K562 (cell line): ENCODE measurements around the gene CBFA2T3. TPM values are rescaled to one million over a fixed set of nuclear protein-coding genes. Genes with fewer than 3 reads are reported as not detected.

Experiments
- ATAC-seq: fragments of 200-7000 bp; cut with Tn5 transposase; 3 replicates; pipeline ENCODE4 v1.9.1; 2020; ENCODE audit warnings: moderate library complexity
- BruUV-seq: library from RNA; stranded (reverse); fragments of 400-500 nt; replicated peaks from 2 replicates; lab custom pipeline; 2021; lab: Mats Ljungman, UMichigan
- CTCF ChIA-PET: fragments of 300-600 bp; formaldehyde crosslinking; extraction: SDS; loops from one replicate; lab custom pipeline; 2021; ENCODE audit warnings: low intra/inter-chr PET ratio; lab: Yijun Ruan, JAX
- POLR2A ChIA-PET: fragments of 300-600, 350-650 bp; sonication (Branson Sonifier 250); formaldehyde crosslinking; extraction: SDS; loops from one replicate; lab custom pipeline; 2021; ENCODE audit warnings: antibody characterized with exemption, inconsistent platforms; lab: Yijun Ruan, JAX
- DNase-seq, 4 experiments: peaks; one replicate each; pipeline versions ENCODE4 v3.0.0 to v3.0.0-alpha.2; 2011 to 2018; ENCODE audit warnings: low spot score in 3 of 4, mixed read lengths in 3 of 4; ENCODE audit errors: extremely low read depth in 1 of 4
- FAIRE-seq: peaks from 2 replicates; lab custom pipeline; 2011; peaks lifted over from hg19 to GRCh38; lab: Jason Lieb, UNC
- H2AFZ ChIP-seq: 2 replicates; pipeline ENCODE4 v1.6.0; 2011; ENCODE audit warnings: low read depth, low read length, control low read depth, inconsistent platforms
- H3K27ac ChIP-seq: fragments of 200-600 bp; 3 replicates; pipeline ENCODE4 v1.8.0; 2011; ENCODE audit warnings: low read depth, mild to moderate bottlenecking, control low read depth, inconsistent platforms, low read length, moderate library complexity, mixed read lengths; ENCODE audit errors: extremely low read depth
- H3K27me3 ChIP-seq, 2 experiments: fragments of 300-600 bp in 1 of 2; 2 replicates in 1 of 2; 3 replicates in 1 of 2; pipeline versions ENCODE4 v1.6.0 to v1.8.0; 2011; ENCODE audit warnings: inconsistent platforms in 2 of 2, low read length in 2 of 2, mild to moderate bottlenecking in 1 of 2, mixed read lengths in 1 of 2, moderate library complexity in 1 of 2; ENCODE audit not compliant: control insufficient read depth in 2 of 2, insufficient read depth in 2 of 2
- H3K36me3 ChIP-seq: fragments of 300-600 bp; 3 replicates; pipeline ENCODE4 v1.8.0; 2011; ENCODE audit warnings: mild to moderate bottlenecking, low read length, inconsistent platforms; ENCODE audit not compliant: control insufficient read depth, insufficient read depth
- H3K4me1 ChIP-seq, 2 experiments: fragments of 200-600 bp in 1 of 2; replicated peaks in 1 of 2; 2 replicates in 1 of 2; 3 replicates in 1 of 2; pipeline versions ENCODE4 v1.5.1 to v1.8.0; 2011; ENCODE audit warnings: inconsistent platforms in 2 of 2, low read length in 2 of 2, mild to moderate bottlenecking in 1 of 2, mixed read lengths in 1 of 2, moderate library complexity in 1 of 2; ENCODE audit not compliant: control insufficient read depth in 2 of 2, insufficient read depth in 2 of 2
- H3K4me2 ChIP-seq: 2 replicates; pipeline ENCODE4 v1.6.1; 2011; ENCODE audit warnings: low read length, control low read depth, inconsistent platforms, mixed read lengths; ENCODE audit not compliant: insufficient read depth
- H3K4me3 ChIP-seq: fragments of 200-600 bp; sonication (generic), shearing (Covaris generic); 2 replicates; pipeline ENCODE4 v1.5.1; 2016; ENCODE audit warnings: control low read depth, inconsistent platforms
- H3K79me2 ChIP-seq: fragments of 200-600 bp; 3 replicates; pipeline ENCODE4 v1.8.0; 2011; ENCODE audit warnings: low read length, inconsistent platforms; ENCODE audit not compliant: control insufficient read depth, insufficient read depth
- H3K9ac ChIP-seq, 2 experiments: 2 replicates each; pipeline versions ENCODE4 v1.6.0 to v1.6.1; 2011; ENCODE audit warnings: low read depth in 2 of 2, low read length in 2 of 2, control low read depth in 1 of 2, inconsistent platforms in 1 of 2, mild to moderate bottlenecking in 1 of 2, mixed read lengths in 1 of 2; ENCODE audit not compliant: insufficient read depth in 1 of 2
- H3K9me1 ChIP-seq: one replicate; pipeline ENCODE4 v1.6.0; 2011; ENCODE audit warnings: inconsistent platforms, mild to moderate bottlenecking, low read length, moderate library complexity; ENCODE audit not compliant: control insufficient read depth, insufficient read depth
- H3K9me3 ChIP-seq: replicated peaks from 2 replicates; pipeline ENCODE4 v1.5.1; 2011; ENCODE audit warnings: low read depth, low read length, inconsistent platforms; ENCODE audit not compliant: control insufficient read depth, insufficient read depth
- H4K20me1 ChIP-seq: replicated peaks from 2 replicates; pipeline ENCODE4 v1.6.1; 2011; ENCODE audit warnings: low read length, inconsistent platforms, mixed read lengths; ENCODE audit not compliant: control insufficient read depth, insufficient read depth
- GATAD2A ChIP-seq: fragments of 450-650 bp; IDR thresholded peaks from 2 replicates; pipeline ENCODE4 v1.6.1; 2017
- ZBTB7A ChIP-seq: IDR thresholded peaks from 2 replicates; pipeline ENCODE4 v1.6.1; 2011; ENCODE audit warnings: low read depth, mild to moderate bottlenecking, low read length, moderate library complexity, borderline replicate concordance; ENCODE audit not compliant: control insufficient read depth
- WGBS: fragments of 100-300 bp; shearing (Covaris generic); methylation state at CpG from one replicate; pipeline ENCODE4 v1.1.6; 2016; ENCODE audit warnings: low coverage, mixed read lengths; ENCODE audit not compliant: insufficient coverage; ENCODE audit errors: missing lambda C conversion rate; 5-methylcytosine and 5-hydroxymethylcytosine counted together
- in situ Hi-C: fragments of 300-500 bp; cut with MboI; formaldehyde crosslinking; loops from 4 replicates; pipeline ENCODE4 v1.15.0; 2018; ENCODE audit warnings: inconsistent platforms, mixed read lengths
- intact Hi-C: fragments of 100-400 bp; cut with micrococcal nuclease; formaldehyde crosslinking; loops from 2 replicates; pipeline ENCODE4 v1.14.2; 2022
- polyA plus RNA-seq, 8 experiments: library from polyadenylated mRNA; depleted of rRNA in 4 of 8; stranded (reverse) in 5 of 8; unstranded in 3 of 8; fragments of >200 nt; fragmentation: Nextera tagmentation in 2 of 8; fragmentation: Illumina TruSeq in 1 of 8; extraction: Ambion mirVana in 2 of 8; extraction: Trizol in 1 of 8; gene quantifications; 2 replicates each; pipeline versions ENCODE4 v1.2.1 to v1.2.3, GENCODE V29; 2011 to 2014; ENCODE audit warnings: inconsistent platforms in 1 of 8, missing spikeins in 1 of 8
- total RNA-seq, 7 experiments: library from RNA; depleted of rRNA in 6 of 7; stranded (reverse); fragments of >200 nt in 6 of 7; fragmentation: Illumina TruSeq in 2 of 7; extraction: Trizol in 2 of 7; gene quantifications; 2 replicates each; pipeline versions ENCODE4 v1.2.1 to v1.2.3, GENCODE V29; 2011 to 2021; ENCODE audit warnings: low replicate concordance in 1 of 7
- TF ChIP-seq, protein P1 (sequence below), 3 experiments: fragments of 200-800 bp in 1 of 3; sonication (Bioruptor generic) in 1 of 3; sonication (generic) in 1 of 3; formaldehyde crosslinking in 1 of 3; IDR thresholded peaks; 2 replicates each; pipeline versions ENCODE4 v1.6.1 to v1.8.0; 2016 to 2022; ENCODE audit warnings: mild to moderate bottlenecking in 2 of 3, missing compliant biosample characterization in 2 of 3, missing genetic modification characterization in 2 of 3, missing genetic modification reagents in 1 of 3
- TF ChIP-seq, protein P2 (sequence below): sonication (generic); formaldehyde crosslinking; IDR thresholded peaks from 2 replicates; pipeline ENCODE4 v1.8.1; 2023; ENCODE audit warnings: mild to moderate bottlenecking, missing genetic modification reagents
- TF ChIP-seq, protein P3 (sequence below): fragments of 450-650 bp; IDR thresholded peaks from 2 replicates; pipeline ENCODE4 v1.6.1; 2016; ENCODE audit warnings: antibody characterized with exemption

CBFA2T3 gene
- total and polyA plus RNA-seq, 9 of the 15 experiments (the other 6 are each of a cell fraction or from before 2014, with no cell fraction given) = 2.3 to 145 (median 6.7) TPM

DNA sequence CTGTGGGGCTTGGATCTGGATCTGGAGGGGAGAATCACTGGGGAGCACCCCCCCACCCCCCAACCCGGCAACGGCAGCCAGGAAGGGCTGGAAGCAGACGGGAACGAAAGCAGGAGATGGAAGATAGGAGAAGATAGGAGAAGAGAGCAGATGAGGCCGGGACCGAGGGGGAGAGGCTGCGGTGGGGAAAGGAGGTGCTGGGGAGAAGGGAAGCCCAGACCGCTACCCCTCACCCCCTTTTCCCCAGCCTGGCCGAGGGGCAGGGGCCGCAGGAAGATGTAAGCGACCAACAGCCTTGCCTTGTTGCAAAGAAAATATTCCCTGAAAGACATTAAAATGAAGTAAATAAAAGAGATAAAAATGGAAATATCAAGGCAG is 26.8 kb upstream of the CBFA2T3 start:
- H3K9me3 ChIP-seq = peaks cover 8% of the 10 kb centered on the region
- H3K27ac ChIP-seq = peak overlapping the region; percentile 69
- H3K27me3 ChIP-seq = no peaks in the 10 kb centered on the region
- peak overlapping the region; percentile 16; the same call in 1 of the 2 replicates for H3K4me3 ChIP-seq
- H3K79me2 ChIP-seq = no peaks in the 10 kb centered on the region; the same call in 2 of the 3 replicates
- CTCF ChIA-PET = no interaction called here
- 0% methylated on average over 9 of the region's 11 CpGs for WGBS
- peak; percentile 68 to 77 (median 76) for DNase-seq
- intact Hi-C loops (loop anchor here (1.0 to 10.0 kb wide), 3 partner anchors 12 to 189 kb away; partner anchors contain the start of gene APRT), in situ Hi-C loops (loop anchor here (5.0 kb wide), 1 partner anchor 43 kb away; no protein-coding TSS in a partner anchor)
- no TSS peak for BruUV-seq
- peak; percentile 75 for ATAC-seq
- no peaks in the 10 kb centered on the region; the same call in 1 of the 2 replicates for H4K20me1 ChIP-seq
- peak overlapping the region; percentile 72 for H3K4me2 ChIP-seq
- H2AFZ ChIP-seq = peak overlapping the region; percentile 27; the same call in 1 of the 2 replicates
- H3K36me3 ChIP-seq = no peaks in the 10 kb centered on the region
- H3K9me1 ChIP-seq = no peaks in the 10 kb centered on the region
- FAIRE-seq = no peak
- POLR2A ChIA-PET = interaction anchor here (0.9 to 1.5 kb wide), 3 partner anchors 11 to 34 kb away, joined by 3 to 10 read pairs (median 4); no protein-coding TSS in a partner anchor
- H3K9ac ChIP-seq = peak overlapping the region; percentile 54 to 77; a peak in 3 of 4 replicates
- H3K4me1 ChIP-seq = peaks cover 30 to 67% of the 10 kb centered on the region in 2 experiments
- TF ChIP-seq, protein P1, sequence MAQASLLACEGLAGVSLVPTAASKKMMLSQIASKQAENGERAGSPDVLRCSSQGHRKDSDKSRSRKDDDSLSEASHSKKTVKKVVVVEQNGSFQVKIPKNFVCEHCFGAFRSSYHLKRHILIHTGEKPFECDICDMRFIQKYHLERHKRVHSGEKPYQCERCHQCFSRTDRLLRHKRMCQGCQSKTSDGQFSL (CRISPR knock-in tag; IDR thresholded peaks at IDR 0.05) = peak; percentile 77; the same call in 1 of the 2 replicates
- TF ChIP-seq, protein P1 (tag; IDR thresholded peaks at IDR 0.05) = peak in 1 of 2 experiments; percentile 56; a peak in 2 of 4 replicates
- TF ChIP-seq, protein P2, sequence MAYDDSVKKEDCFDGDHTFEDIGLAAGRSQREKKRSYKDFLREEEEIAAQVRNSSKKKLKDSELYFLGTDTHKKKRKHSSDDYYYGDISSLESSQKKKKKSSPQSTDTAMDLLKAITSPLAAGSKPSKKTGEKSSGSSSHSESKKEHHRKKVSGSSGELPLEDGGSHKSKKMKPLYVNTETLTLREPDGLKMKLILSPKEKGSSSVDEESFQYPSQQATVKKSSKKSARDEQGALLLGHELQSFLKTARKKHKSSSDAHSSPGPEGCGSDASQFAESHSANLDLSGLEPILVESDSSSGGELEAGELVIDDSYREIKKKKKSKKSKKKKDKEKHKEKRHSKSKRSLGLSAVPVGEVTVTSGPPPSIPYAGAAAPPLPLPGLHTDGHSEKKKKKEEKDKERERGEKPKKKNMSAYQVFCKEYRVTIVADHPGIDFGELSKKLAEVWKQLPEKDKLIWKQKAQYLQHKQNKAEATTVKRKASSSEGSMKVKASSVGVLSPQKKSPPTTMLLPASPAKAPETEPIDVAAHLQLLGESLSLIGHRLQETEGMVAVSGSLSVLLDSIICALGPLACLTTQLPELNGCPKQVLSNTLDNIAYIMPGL = no peak
- TF ChIP-seq GATAD2A (peak; percentile 69; the same call in 1 of the 2 replicates), ZBTB7A (peak; percentile 37; the same call in 1 of the 2 replicates)
- TF ChIP-seq, protein P3, sequence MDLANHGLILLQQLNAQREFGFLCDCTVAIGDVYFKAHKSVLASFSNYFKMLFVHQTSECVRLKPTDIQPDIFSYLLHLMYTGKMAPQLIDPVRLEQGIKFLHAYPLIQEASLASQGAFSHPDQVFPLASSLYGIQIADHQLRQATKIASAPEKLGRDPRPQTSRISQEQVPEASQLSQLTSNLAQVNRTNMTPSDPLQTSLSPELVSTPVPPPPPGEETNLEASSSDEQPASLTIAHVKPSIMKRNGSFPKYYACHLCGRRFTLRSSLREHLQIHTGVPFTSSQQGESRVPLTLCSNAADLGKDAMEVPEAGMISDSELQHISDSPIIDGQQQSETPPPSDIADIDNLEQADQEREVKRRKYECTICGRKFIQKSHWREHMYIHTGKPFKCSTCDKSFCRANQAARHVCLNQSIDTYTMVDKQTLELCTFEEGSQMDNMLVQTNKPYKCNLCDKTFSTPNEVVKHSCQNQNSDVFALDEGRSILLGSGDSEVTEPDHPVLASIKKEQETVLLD = peak; percentile 8; the same call in 1 of the 2 replicates
